ENCODE results near the gene FER.
"Not testable (repeated sequence)": the region's sequence is repeated elsewhere in the genome, so short reads cannot be mapped to it uniquely, and the experiment has no call there.

FER gene

DNA sequence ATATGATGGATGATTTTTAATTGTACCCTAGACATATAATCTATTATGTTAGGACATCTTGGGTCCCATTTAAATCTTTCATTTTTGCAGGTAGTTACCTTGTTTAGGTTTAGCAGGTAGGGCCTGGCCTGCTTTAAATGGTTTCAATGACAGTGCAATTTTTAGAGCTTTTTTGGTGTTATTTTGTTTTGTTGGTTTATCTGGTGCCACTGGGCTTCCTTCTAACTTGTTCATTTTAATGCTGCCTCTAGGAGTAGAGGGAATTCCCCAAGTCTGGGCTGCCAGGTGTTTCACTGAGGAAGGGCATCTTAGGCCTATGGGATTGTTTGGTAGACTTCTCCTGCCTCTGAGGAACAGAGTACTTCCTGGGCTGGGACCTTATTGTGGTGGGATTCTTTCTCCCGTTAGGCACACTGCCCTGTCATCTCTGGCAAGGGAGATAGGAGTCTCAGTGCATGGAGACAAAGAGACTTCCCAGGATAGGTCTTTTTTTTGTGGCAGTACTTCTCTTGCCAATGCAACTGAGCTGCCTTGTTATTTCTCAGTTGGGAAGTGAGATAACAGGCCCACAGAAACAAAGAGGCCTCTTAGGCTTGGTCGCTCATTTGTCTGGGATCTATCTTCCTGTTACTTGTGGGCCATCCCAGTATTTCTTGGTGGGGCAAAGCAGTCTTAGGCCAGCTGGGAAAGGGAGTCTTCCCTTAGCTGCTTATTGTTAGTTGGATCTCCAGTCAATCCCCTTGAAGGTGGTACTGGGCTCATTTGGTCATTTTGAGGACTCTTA, 282.9 kb downstream of the FER start:
- DNase-seq (ENCODE audit: low read depth, low spot score), result no peak

GRCh38 chr5:109034306-109034705, 286.6 kb downstream of the FER start:
- DNase-seq (ENCODE audit: low read depth, low spot score), result no peak

DNA sequence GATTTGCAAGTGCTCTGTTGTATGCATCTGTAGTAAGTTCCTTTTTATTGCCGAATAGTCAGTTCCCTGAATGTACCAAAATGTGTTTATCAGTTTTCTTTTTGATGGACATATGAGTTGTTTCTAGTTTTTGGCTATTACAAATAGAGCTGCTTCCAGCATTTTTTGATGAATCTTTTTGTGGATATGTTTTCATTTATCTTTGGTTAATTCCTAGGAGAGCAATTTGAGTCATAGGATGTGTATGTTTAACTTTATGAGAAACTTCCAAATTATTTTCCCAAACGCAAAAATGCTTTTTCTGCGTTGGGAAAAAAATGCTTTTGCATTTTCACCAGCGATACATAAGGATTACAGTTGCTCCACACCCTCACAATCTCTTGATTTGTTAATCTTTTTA, 287.7 kb downstream of the FER start:
- no peak for DNase-seq (ENCODE audit: low read depth, low spot score)

- no peak for DNase-seq (ENCODE audit: low read depth, low spot score)
These were observed 290.6 kb downstream of the FER start for GRCh38 chr5:109038209-109038840.

DNA sequence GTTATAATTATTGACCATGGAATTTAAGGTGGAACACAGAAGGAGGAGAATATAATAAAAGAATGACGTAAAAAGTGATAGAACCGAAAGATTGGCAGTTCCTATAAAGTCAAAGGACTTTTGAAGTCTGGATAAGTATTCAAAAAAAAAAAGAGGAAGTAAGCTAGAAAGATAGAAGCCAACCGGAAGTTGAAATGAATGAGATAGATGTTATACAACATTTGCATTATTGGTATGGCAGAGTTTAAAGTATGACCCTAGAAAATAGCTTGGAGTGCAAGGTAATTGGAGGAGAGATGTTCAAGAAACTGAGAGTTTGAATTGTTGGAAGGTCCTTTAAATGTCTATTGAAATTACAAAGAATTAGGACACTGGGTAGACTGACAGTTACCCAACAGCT, 293.6 kb downstream of the FER start:
- DNase-seq (ENCODE audit: low read depth, low spot score), result no peak

GRCh38 chr5:109045710-109046109, 298.0 kb downstream of the FER start:
- DNase-seq (ENCODE audit: low read depth, low spot score), result no peak

DNA sequence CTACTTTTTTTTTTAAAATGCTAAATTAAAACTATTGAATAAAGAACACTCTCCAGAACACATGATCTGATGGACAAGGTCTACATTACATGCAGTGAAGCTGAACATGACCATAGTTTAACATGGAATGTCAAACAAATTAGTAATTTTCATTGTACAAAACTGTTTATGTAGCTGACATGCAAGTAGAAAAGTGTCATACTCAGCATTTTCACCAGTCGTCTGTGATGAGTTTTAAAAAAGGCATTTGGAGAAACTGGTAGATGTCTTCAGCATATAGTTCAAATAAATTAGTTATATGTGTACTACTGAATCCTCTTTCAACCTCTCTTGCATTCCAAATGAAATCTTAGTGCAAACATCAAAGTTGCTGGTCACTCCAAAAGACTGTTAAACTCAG, 301.9 kb downstream of the FER start:
- DNase-seq (ENCODE audit: low read depth, low spot score), result no peak

DNA sequence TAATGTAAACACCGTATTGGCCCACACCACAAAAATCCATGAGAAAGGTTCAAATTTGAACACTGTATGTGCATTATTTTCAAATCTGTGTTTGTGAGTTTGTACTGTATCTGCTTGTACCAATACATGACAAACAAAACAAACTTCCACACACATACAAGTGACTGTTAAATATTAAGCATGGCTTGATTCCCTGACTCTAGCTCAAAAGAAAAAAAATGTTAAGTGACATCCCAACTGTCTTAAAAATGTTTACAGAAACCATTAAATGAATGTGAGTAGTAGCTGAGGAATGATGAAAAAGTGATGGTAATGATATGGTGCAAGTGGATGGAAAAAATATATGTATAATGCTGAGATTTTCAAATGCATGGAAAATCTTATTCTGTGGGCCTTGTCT, 302.6 kb downstream of the FER start:
- not testable (repeated sequence) for DNase-seq (ENCODE audit: low read depth, low spot score)

DNA sequence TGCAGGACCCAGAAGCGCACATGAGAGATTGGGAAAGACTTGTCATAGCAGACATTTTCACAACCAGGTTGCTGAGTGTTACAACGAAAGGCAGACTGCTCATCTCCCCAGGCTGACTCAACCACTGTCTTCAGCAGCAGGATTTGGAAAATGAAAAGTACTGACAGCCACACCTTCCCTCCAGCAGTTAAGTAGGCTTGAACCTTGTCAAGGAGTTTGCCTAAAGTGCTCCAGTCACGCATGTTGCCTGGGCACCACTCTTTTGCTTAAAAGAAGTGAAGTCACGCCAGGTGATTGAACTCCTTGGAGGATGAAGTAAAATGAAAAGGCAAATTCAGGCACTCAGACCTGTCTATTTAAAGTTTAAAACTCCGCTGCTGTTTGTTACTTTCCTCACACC, 304.5 kb downstream of the FER start:
- not testable (repeated sequence) for DNase-seq (ENCODE audit: low read depth, low spot score)

- no peak for DNase-seq (ENCODE audit: low read depth, low spot score)
These were observed 306.3 kb downstream of the FER start for GRCh38 chr5:109053995-109054417.

GRCh38 chr5:109060378-109061025, 312.8 kb downstream of the FER start:
- no peak for DNase-seq (ENCODE audit: low read depth, low spot score)

- DNase-seq (ENCODE audit: low read depth, low spot score), result no peak
These were observed 315.0 kb downstream of the FER start for GRCh38 chr5:109062664-109063063.

DNA sequence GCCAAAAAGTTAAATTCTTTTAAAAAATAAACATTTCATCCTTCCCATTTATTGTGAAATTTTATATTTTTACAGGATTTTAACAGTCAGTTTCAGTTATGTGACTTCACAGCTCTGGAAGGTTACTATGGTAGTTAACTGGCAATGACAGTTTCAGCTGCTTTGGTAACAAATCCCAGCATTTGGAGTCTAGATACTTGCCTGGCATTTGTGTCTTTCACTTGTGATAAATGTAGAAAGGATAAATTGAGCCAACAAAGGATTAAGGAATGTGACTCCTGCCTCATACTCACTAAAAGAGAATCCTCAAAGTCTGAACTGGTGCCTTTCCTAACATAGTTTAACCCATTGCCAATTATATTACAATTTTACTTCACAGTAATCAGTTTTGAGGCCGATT, 315.5 kb downstream of the FER start:
- no peak for DNase-seq (ENCODE audit: low read depth, low spot score)

DNA sequence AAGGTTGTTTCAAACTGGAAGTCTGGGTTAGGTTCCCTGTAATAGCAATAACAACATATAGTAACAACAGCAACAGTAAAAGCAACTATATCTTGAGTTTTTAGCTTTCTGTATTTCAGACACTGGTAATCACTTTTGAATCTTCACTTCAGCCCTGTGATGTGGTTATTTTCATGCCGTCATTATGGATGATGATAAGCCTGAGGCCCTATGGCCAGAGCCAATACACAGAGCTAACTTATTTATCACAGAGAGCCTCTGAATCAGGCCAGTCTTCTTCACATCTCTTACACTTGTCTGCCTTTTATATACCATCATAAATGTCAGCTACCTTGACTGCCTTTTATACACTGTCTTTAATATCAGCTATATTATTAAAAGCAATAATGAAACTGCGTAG, 329.0 kb downstream of the FER start:
- no peak for DNase-seq (ENCODE audit: low read depth, low spot score)

DNA sequence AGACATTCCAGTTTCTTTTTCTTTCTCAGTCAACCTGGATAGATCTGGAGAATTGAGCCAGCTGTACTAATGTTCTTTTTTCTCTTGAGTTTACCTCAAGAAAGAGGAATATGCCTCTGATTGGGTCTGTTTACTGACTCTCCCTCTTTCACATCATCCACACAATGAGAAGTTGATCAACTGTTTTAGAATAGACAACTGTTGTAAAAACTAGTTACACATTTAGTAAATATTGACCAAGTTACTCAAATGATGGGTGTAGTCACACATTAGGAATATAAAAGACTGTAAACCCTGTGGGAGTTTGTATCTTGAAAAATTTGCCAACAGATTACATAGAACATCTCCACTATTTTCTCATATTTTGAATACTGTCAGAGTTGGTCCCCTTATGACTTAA, 330.8 kb downstream of the FER start:
- DNase-seq (ENCODE audit: low read depth, low spot score), result no peak

GRCh38 chr5:109080481-109080880, 332.8 kb downstream of the FER start:
- no peak for DNase-seq (ENCODE audit: low read depth, low spot score)

GRCh38 chr5:109080896-109081295, 333.2 kb downstream of the FER start:
- DNase-seq (ENCODE audit: low read depth, low spot score), result no peak

GRCh38 chr5:109083937-109084336, 336.2 kb downstream of the FER start:
- DNase-seq (ENCODE audit: low read depth, low spot score), result no peak

GRCh38 chr5:109089191-109089590, 341.5 kb downstream of the FER start:
- no peak for DNase-seq (ENCODE audit: low read depth, low spot score)

GRCh38 chr5:109099081-109099480, 351.4 kb downstream of the FER start:
- DNase-seq (ENCODE audit: low read depth, low spot score), result no peak

DNA sequence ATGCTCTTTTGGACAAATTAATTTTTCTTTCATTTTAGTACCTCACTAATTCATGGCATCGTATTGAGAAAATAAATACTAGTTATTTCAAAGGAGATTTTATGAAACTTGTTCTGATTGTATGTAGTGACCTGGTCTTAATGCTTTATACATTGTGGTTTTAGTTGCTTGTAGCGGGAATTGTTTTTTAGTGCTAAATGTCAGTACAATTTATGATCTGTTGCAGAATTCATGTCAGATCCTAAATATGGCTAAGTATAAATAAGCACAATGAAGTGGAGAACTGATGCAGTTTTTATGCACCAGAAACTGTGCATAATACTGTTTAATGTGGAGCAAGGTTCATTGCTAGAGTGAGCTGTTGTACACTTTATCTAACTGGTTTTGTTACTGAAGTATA, 353.3 kb downstream of the FER start:
- DNase-seq (ENCODE audit: low read depth, low spot score), result no peak

GRCh38 chr5:109102096-109102690, 354.5 kb downstream of the FER start:
- no peak for DNase-seq (ENCODE audit: low read depth, low spot score)

Measured in smooth muscle cell of the brain vasculature (primary cell).